GM21515 (cell line): ENCODE measurements around the gene VARS2.

Experiments used
- ATAC-seq: cut with Tn5 transposase; IDR thresholded peaks from one replicate; pipeline ENCODE4 v1.9.1; 2021; ENCODE audit not compliant: unreplicated experiment

VARS2 gene

GRCh38 chr6:30884521-30885480 is 29.2 kb upstream of the VARS2 start:
- ATAC-seq, result no peak

GRCh38 chr6:30885481-30885998 is 28.5 kb upstream of the VARS2 start:
- no peak for ATAC-seq

GRCh38 chr6:30885999-30886896 is 27.8 kb upstream of the VARS2 start:
- no peak for ATAC-seq

GRCh38 chr6:30886897-30887255 is 27.2 kb upstream of the VARS2 start:
- no peak for ATAC-seq

GRCh38 chr6:30887901-30888815 is 25.9 kb upstream of the VARS2 start:
- ATAC-seq, result no peak

- no peak for ATAC-seq
Measured at GRCh38 chr6:30888816-30889495, 25.1 kb upstream of the VARS2 start.

GRCh38 chr6:30889496-30889885 is 24.5 kb upstream of the VARS2 start:
- no peak for ATAC-seq

- ATAC-seq, result no peak
Measured at GRCh38 chr6:30889921-30890645, 24.0 kb upstream of the VARS2 start.

- no peak for ATAC-seq
Measured at GRCh38 chr6:30890646-30891449, 23.2 kb upstream of the VARS2 start.

GRCh38 chr6:30891450-30891723 is 22.7 kb upstream of the VARS2 start:
- ATAC-seq, result no peak

GRCh38 chr6:30891816-30892538 is 22.1 kb upstream of the VARS2 start:
- no peak for ATAC-seq

- ATAC-seq, result no peak
Measured at GRCh38 chr6:30893001-30893591, 20.9 kb upstream of the VARS2 start.

GRCh38 chr6:30893666-30894065 is 20.4 kb upstream of the VARS2 start:
- no peak for ATAC-seq

- ATAC-seq, result no peak
Measured at GRCh38 chr6:30894381-30894780, 19.7 kb upstream of the VARS2 start.

GRCh38 chr6:30894935-30895334 is 19.1 kb upstream of the VARS2 start:
- ATAC-seq, result no peak

GRCh38 chr6:30895343-30895742 is 18.7 kb upstream of the VARS2 start:
- ATAC-seq, result no peak

- no peak for ATAC-seq
Measured at GRCh38 chr6:30896541-30896940, 17.5 kb upstream of the VARS2 start.

GRCh38 chr6:30897882-30898281 is 16.2 kb upstream of the VARS2 start:
- no peak for ATAC-seq
